GM12878 (cell line): ENCODE results near the gene VSTM2L. TPM values are rescaled to one million over a fixed set of nuclear protein-coding genes. Genes with fewer than 3 reads are reported as not detected.

Experiments used
- ATAC-seq: fragments of 200-7000 bp; cut with Tn5 transposase; 3 replicates; pipeline ENCODE4 v1.9.1; 2020; ENCODE audit warnings: mild to moderate bottlenecking, moderate library complexity
- BruUV-seq: library from RNA; stranded (reverse); fragments of 400-500 nt; replicated peaks from 2 replicates; lab custom pipeline; 2021; lab: Mats Ljungman, UMichigan
- CTCF ChIA-PET: fragments of 300-600 bp; sonication (Branson Sonifier 250); formaldehyde crosslinking; extraction: SDS; loops from one replicate; lab custom pipeline; 2021; ENCODE audit warnings: inconsistent platforms; lab: Yijun Ruan, JAX
- POLR2A ChIA-PET: fragments of 350-600 bp; formaldehyde crosslinking; extraction: SDS; loops from one replicate; lab custom pipeline; 2021; ENCODE audit warnings: inconsistent platforms; lab: Charles Lee
- RAD21 ChIA-PET: fragments of 300-600 bp; sonication (Branson Sonifier 250); formaldehyde crosslinking; loops from one replicate; lab custom pipeline; 2023; ENCODE audit warnings: antibody characterized with exemption; ENCODE audit not compliant: unreplicated experiment; lab: Charles Lee
- SMC1A ChIA-PET: fragments of 300-600 bp; sonication (Branson Sonifier 250); formaldehyde crosslinking; loops from one replicate; lab custom pipeline; 2023; ENCODE audit not compliant: unreplicated experiment, uncharacterized antibody; lab: Charles Lee
- DNase-seq: peaks from one replicate; pipeline ENCODE4 v3.0.0-alpha.2; 2011; ENCODE audit warnings: low read depth, low spot score
- FAIRE-seq: peaks from 3 replicates; lab custom pipeline; 2011; peaks lifted over from hg19 to GRCh38; lab: Jason Lieb, UNC
- H2AFZ ChIP-seq: 2 replicates; pipeline ENCODE4 v1.6.0; 2011; ENCODE audit warnings: low read depth, low read length, control low read depth; ENCODE audit not compliant: control insufficient read depth
- H3K27ac ChIP-seq: 2 replicates; pipeline ENCODE4 v1.5.1; 2011; ENCODE audit warnings: control low read depth; ENCODE audit not compliant: control insufficient read depth, insufficient read depth
- H3K27me3 ChIP-seq, 2 experiments: replicated peaks in 1 of 2; 2 replicates each; pipeline versions ENCODE4 v1.6.0 to v1.6.1; 2011; ENCODE audit warnings: low read length in 1 of 2; ENCODE audit not compliant: control insufficient read depth in 2 of 2, insufficient read depth in 2 of 2
- H3K36me3 ChIP-seq, 2 experiments: 2 replicates each; pipeline ENCODE4 v1.5.1; 2011; ENCODE audit warnings: low read length in 1 of 2; ENCODE audit not compliant: control insufficient read depth in 2 of 2, insufficient read depth in 2 of 2
- H3K4me1 ChIP-seq: 2 replicates; pipeline ENCODE4 v1.6.1; 2011; ENCODE audit warnings: mild to moderate bottlenecking, low read length, moderate library complexity, mixed read lengths; ENCODE audit not compliant: control insufficient read depth, insufficient read depth
- H3K4me2 ChIP-seq: 2 replicates; pipeline ENCODE4 v1.6.0; 2011; ENCODE audit warnings: control low read depth; ENCODE audit not compliant: control insufficient read depth, insufficient read depth
- H3K4me3 ChIP-seq: fragments of 200-600 bp; sonication (generic); 2 replicates; pipeline ENCODE4 v1.5.1; 2016
- H3K79me2 ChIP-seq: 2 replicates; pipeline ENCODE4 v1.6.0; 2011; ENCODE audit warnings: low read length; ENCODE audit not compliant: control insufficient read depth, insufficient read depth
- H3K9ac ChIP-seq: 2 replicates; pipeline ENCODE4 v1.8.0; 2011; ENCODE audit warnings: low read length, control low read depth, mixed read lengths; ENCODE audit not compliant: control insufficient read depth, insufficient read depth
- H3K9me3 ChIP-seq: replicated peaks from 3 replicates; pipeline ENCODE4 v1.5.1; 2011; ENCODE audit warnings: mild to moderate bottlenecking, low read length; ENCODE audit not compliant: control insufficient read depth, insufficient read depth
- H4K20me1 ChIP-seq: 2 replicates; pipeline ENCODE4 v1.6.0; 2011; ENCODE audit not compliant: control insufficient read depth, insufficient read depth
- E2F4 ChIP-seq: IDR thresholded peaks from 2 replicates; pipeline ENCODE4 v1.6.1; 2012; ENCODE audit warnings: low read depth, low read length, improper control_type of control experiment
- ZBTB4 ChIP-seq: fragments of 450-650 bp; formaldehyde crosslinking; IDR thresholded peaks from 2 replicates; pipeline ENCODE4 v1.4.0; 2022; ENCODE audit warnings: mild to moderate bottlenecking, moderate library complexity
- WGBS: methylation state at CpG from one replicate; pipeline ENCODE4 v1.1.6; 2016; ENCODE audit warnings: low lambda C conversion rate; ENCODE audit not compliant: insufficient replicate concordance, insufficient coverage; ENCODE audit errors: missing lambda C conversion rate; 5-methylcytosine and 5-hydroxymethylcytosine counted together
- in situ Hi-C: fragments of 300-500 bp; cut with MboI; formaldehyde crosslinking; loops from 9 replicates; pipeline ENCODE4 v1.14.3; 2018; ENCODE audit warnings: mixed read lengths
- intact Hi-C: fragments of 100-400 bp; cut with micrococcal nuclease; formaldehyde crosslinking; loops from one replicate; pipeline ENCODE4 v1.14.2; 2022; ENCODE audit not compliant: unreplicated experiment
- polyA plus RNA-seq, 11 experiments: library from polyadenylated mRNA; depleted of rRNA in 4 of 11; unstranded in 6 of 11; stranded (reverse) in 5 of 11; fragments of >200 nt; fragmentation: Nextera tagmentation in 4 of 11; fragmentation: Illumina TruSeq in 1 of 11; extraction: Ambion mirVana in 4 of 11; extraction: Trizol in 1 of 11; gene quantifications; 1 replicate in 1 of 11; 2 replicates in 10 of 11; pipeline versions ENCODE4 v1.2.1 to v1.2.3, GENCODE V29; 2011 to 2016; ENCODE audit warnings: inconsistent platforms in 2 of 11, missing spikeins in 2 of 11, low read depth in 1 of 11
- total RNA-seq, 4 experiments: library from RNA; depleted of rRNA in 3 of 4; stranded (reverse); fragments of >200 nt in 3 of 4; fragmentation: Illumina TruSeq in 1 of 4; extraction: Trizol in 1 of 4; gene quantifications; 2 replicates each; pipeline versions ENCODE4 v1.2.1 to v1.2.3, GENCODE V29; 2013 to 2021
- TF ChIP-seq, protein P1 (sequence below): fragments of 450-650 bp; IDR thresholded peaks from 2 replicates; pipeline ENCODE4 v1.6.1; 2017; ENCODE audit warnings: mild to moderate bottlenecking, low read depth, inconsistent platforms; ENCODE audit not compliant: poor library complexity, severe bottlenecking

The VSTM2L gene
- total and polyA plus RNA-seq, 10 of the 15 experiments (the other 5 are each of a cell fraction or from before 2014, with no cell fraction given): 0.05 to 1.5 (median 0.63) TPM; not detected in 2

DNA sequence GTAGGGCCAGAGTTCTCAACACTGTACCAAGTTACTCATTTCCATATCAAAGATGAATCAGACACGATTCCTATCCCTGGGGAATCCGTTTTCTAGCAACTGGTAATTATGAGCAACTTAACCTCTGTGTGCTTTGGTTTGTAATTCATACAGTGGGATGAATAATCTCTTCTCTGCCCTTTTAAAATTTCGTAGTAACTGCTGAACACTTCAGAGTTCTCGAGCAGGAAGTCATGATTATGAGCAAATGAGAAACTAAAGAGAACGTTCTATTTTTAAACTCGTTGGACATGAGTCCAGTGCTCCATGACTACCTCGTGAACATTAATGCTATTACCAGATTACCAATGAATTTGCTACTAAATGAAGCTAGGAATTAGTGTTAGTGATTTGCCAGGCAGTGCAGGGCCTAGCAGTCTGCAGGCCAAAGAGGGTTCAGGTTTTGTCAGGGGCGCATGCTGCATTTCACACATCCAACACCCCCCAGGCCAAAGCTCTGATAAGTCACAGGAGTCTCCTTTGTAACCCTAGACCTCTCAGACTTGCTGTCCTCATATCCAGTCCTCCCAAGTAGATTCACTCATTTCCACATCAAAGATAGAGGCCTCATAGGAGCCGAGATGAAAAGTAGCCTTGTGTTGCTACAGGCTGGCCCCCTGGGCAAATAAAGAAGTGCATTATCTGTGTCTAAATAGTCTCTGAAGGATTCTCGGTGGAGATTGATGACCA lies 45.8 kb upstream of the VSTM2L start:
- no peak for ATAC-seq
- no peaks in the 10 kb centered on the region for H3K9me3 ChIP-seq
- H3K36me3 ChIP-seq: peaks cover 4 to 9% of the 10 kb centered on the region in 2 experiments; a peak in 3 of 4 replicates
- no TSS peak for BruUV-seq
- no peak overlapping the region for H3K9ac ChIP-seq
- no peaks in the 10 kb centered on the region for H4K20me1 ChIP-seq
- in situ Hi-C loops: no loop called here
- H3K4me3 ChIP-seq: no peak overlapping the region
- peaks cover 23% of the 10 kb centered on the region for H3K4me1 ChIP-seq
- H2AFZ ChIP-seq: no peak overlapping the region
- no peak overlapping the region for H3K4me2 ChIP-seq
- intact Hi-C loops: no loop called here
- ChIA-PET CTCF (no interaction called here), SMC1A (interaction anchor here (0.6 kb wide), 1 partner anchor 208 kb away, joined by 3 read pairs; no protein-coding TSS in a partner anchor), RAD21 (no interaction called here), POLR2A (no interaction called here)
- no peaks in the 10 kb centered on the region for H3K79me2 ChIP-seq
- WGBS: 51% methylated on average over 10 of the region's 10 CpGs
- TF ChIP-seq, protein P1, sequence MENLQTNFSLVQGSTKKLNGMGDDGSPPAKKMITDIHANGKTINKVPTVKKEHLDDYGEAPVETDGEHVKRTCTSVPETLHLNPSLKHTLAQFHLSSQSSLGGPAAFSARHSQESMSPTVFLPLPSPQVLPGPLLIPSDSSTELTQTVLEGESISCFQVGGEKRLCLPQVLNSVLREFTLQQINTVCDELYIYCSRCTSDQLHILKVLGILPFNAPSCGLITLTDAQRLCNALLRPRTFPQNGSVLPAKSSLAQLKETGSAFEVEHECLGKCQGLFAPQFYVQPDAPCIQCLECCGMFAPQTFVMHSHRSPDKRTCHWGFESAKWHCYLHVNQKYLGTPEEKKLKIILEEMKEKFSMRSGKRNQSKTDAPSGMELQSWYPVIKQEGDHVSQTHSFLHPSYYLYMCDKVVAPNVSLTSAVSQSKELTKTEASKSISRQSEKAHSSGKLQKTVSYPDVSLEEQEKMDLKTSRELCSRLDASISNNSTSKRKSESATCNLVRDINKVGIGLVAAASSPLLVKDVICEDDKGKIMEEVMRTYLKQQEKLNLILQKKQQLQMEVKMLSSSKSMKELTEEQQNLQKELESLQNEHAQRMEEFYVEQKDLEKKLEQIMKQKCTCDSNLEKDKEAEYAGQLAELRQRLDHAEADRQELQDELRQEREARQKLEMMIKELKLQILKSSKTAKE: no peak
- TF ChIP-seq E2F4: no peak
- no peak for TF ChIP-seq ZBTB4
- no peak for FAIRE-seq
- DNase-seq: no peak
- no peak overlapping the region for H3K27ac ChIP-seq
- no peaks in the 10 kb centered on the region for H3K27me3 ChIP-seq
